DOHH2 (cell line): Measurements from ENCODE around the gene TIGD1.

Source experiments
- CTCF ChIP-seq: fragments of 200-600 bp; sonication (generic); IDR thresholded peaks from one replicate; pipeline ENCODE4 v1.5.1; 2014; ENCODE audit warnings: antibody characterized with exemption, mild to moderate bottlenecking, low read depth, low read length; ENCODE audit not compliant: poor library complexity, severe bottlenecking
- EZH2phosphoT487 ChIP-seq: fragments of 200-600 bp; sonication (generic); IDR thresholded peaks from 2 replicates; pipeline ENCODE4 v1.6.1; 2017; ENCODE audit warnings: borderline replicate concordance, mild to moderate bottlenecking, antibody characterized with exemption, low read length, moderate library complexity, mixed read lengths

GRCh38 chr2:232526372-232526941, 23.9 kb downstream of the TIGD1 start:
- TF ChIP-seq CTCF (no peak), EZH2phosphoT487 (no peak)
